GM06990 (cell line): Measurements from ENCODE around the gene ARHGEF4.

Experiments
- DNase-seq: peaks from one replicate; pipeline ENCODE4 v3.0.0-alpha.2; 2011; ENCODE audit not compliant: insufficient read length; ENCODE audit errors: extremely low read depth
- H3K27me3 ChIP-seq: replicated peaks from 2 replicates; pipeline ENCODE4 v1.6.0; 2011; ENCODE audit warnings: low read length; ENCODE audit not compliant: control insufficient read depth, insufficient read depth
- H3K36me3 ChIP-seq: 2 replicates; pipeline ENCODE4 v1.5.1; 2011; ENCODE audit warnings: low read length; ENCODE audit not compliant: control insufficient read depth, insufficient read depth
- H3K4me3 ChIP-seq: replicated peaks from 2 replicates; pipeline ENCODE4 v1.5.1; 2011; ENCODE audit warnings: low read depth, mild to moderate bottlenecking, control low read depth, low read length
- TF ChIP-seq, protein P1 (sequence below): IDR thresholded peaks from 2 replicates; pipeline ENCODE4 v1.5.1; 2011; ENCODE audit warnings: low read length, control low read depth, mild to moderate bottlenecking, inconsistent platforms; ENCODE audit not compliant: insufficient read depth, poor library complexity, severe bottlenecking

Gene ARHGEF4

DNA sequence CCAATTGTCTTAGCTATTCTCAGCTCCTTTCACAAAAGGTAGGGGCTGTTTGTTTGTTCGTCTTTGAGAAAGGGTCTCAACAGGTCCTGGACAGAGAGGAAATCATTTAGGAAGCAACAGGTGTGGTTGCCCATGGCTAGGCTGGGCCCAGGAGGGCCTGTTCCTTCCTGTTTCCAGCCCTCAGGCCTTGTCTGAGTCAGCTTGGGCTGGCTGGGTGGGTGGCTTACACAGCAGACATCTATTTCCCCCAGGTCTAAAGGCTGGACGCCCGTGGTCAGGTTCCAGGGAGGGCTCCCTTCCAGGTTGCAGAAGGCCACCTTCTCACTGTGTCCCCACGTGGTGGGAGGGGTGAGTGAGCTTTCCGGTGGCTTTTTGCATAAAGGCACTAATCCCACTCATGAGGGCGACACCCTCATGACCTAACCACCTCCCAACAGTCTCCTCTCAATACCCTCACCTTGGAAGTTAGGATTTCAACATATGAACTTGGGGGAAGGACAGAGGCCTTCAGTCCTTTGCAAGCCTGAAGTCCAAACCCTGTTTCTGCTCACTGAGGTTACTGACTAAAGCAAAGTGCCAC lies 45.5 kb downstream of the ARHGEF4 start:
- TF ChIP-seq, protein P1, sequence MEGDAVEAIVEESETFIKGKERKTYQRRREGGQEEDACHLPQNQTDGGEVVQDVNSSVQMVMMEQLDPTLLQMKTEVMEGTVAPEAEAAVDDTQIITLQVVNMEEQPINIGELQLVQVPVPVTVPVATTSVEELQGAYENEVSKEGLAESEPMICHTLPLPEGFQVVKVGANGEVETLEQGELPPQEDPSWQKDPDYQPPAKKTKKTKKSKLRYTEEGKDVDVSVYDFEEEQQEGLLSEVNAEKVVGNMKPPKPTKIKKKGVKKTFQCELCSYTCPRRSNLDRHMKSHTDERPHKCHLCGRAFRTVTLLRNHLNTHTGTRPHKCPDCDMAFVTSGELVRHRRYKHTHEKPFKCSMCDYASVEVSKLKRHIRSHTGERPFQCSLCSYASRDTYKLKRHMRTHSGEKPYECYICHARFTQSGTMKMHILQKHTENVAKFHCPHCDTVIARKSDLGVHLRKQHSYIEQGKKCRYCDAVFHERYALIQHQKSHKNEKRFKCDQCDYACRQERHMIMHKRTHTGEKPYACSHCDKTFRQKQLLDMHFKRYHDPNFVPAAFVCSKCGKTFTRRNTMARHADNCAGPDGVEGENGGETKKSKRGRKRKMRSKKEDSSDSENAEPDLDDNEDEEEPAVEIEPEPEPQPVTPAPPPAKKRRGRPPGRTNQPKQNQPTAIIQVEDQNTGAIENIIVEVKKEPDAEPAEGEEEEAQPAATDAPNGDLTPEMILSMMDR = no peak
- Histone ChIP-seq H3K36me3 (no peaks in the 10 kb centered on the region), H3K27me3 (no peaks in the 10 kb centered on the region; the same call in none of the 2 replicates), H3K4me3 (no peak overlapping the region)
- no peak for DNase-seq

DNA sequence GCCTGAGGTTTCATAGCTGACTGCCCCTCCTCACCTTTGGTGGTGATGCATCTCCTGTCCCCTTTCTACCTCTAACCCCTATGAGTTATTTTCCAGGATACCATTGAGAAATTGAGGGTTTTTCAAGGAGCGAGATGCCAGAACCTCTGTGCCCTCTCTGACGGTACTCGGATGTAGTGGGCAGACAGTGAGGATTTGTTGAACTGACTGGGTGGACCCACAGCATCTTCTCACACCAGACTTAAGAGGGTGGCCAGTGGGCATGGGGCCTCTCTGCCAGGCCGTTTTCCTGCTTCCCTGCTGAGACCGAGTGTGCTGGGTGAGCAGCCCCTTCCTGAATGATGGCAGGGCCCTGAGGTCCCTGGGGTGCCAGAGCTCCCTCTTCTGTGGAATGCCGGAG lies 46.3 kb downstream of the ARHGEF4 start:
- TF ChIP-seq, protein P1 = no peak
- H3K27me3 ChIP-seq = no peaks in the 10 kb centered on the region; the same call in none of the 2 replicates
- no peaks in the 10 kb centered on the region for H3K36me3 ChIP-seq
- DNase-seq = no peak
- no peak overlapping the region for H3K4me3 ChIP-seq

DNA sequence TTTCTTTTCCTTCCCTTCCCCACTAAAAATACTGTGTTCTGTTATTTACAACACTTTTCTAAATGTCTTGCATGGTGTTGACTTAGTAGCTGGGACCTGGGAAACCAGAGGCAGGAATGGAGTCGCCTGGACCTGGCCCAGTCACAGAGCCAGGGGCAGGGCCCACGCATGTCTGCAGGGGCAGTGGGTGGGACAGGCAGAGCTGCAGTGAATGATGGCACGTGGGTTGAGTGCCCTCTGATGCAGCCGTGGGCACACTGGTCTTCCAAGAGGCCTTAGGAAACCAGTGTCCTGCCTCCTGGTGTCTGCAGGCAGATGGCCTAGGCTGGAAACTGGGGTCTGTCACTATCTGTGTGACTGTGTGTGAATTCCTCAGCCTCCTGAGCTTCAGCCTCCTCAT lies 46.8 kb downstream of the ARHGEF4 start:
- H3K4me3 ChIP-seq = no peak overlapping the region
- TF ChIP-seq, protein P1 = no peak
- no peaks in the 10 kb centered on the region for H3K36me3 ChIP-seq
- DNase-seq = no peak
- no peaks in the 10 kb centered on the region; the same call in none of the 2 replicates for H3K27me3 ChIP-seq

DNA sequence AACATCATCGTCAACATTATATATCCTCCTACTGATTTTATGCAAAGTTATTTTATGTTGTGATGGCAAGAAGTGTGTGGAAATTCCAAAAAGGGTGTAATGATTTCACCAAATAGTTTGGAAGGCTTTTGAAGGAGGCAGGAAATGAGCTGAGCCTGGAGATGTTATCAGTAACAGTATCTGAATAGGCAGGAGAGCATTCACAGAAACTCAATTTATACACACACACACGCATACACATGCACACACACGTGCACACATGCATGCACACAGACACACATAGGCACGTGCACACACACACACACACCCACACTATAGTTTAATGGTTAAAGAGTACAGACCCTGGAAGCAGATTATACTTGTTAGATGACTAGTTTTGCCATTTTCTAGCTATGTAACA lies 47.3 kb downstream of the ARHGEF4 start:
- H3K27me3 ChIP-seq = no peaks in the 10 kb centered on the region; the same call in none of the 2 replicates
- no peak for DNase-seq
- TF ChIP-seq, protein P1 = no peak
- H3K36me3 ChIP-seq = no peaks in the 10 kb centered on the region
- H3K4me3 ChIP-seq = no peak overlapping the region

DNA sequence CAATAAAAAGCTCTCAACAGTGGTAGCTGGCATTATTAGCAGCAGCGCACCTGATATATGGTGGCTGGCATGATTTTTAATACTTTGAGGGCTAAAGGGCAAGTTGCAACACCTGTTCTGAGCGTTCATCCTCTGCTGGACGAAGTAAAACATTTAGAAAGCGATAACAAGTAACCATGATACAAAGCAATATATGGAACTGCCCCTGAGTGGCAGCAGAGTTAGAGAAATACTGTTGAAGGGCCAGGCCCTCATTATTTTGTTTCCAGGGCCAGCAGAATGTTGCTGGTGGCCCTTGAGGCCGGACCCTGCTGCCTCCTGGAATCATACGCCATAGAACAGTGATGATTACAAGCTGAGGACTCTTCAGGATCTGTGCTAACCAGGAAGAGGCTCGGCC lies 47.8 kb downstream of the ARHGEF4 start:
- H3K4me3 ChIP-seq = no peak overlapping the region
- H3K36me3 ChIP-seq = no peaks in the 10 kb centered on the region
- TF ChIP-seq, protein P1 = no peak
- DNase-seq = no peak
- no peaks in the 10 kb centered on the region; the same call in none of the 2 replicates for H3K27me3 ChIP-seq

DNA sequence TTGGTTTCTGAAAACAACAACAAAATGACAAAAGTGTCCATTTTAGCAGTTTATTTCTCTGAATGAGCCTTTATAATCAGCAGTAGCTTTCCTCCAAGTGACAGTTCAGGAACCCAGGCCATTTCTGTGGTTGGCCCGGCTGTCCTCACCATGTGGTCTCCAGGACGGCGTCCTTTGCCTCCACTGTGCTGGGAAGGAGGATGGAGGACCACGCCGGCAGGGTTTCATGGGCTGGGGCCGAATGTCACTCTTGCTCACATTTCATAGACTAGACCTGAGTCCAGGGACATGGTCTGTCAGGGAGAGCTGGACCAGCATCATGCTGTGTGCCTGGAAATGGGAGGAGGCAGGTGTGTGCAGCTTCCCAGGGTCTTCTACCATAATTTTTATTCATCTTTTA lies 50.9 kb downstream of the ARHGEF4 start:
- Histone ChIP-seq H3K27me3 (no peaks in the 10 kb centered on the region; the same call in 1 of the 2 replicates), H3K4me3 (no peak overlapping the region), H3K36me3 (no peaks in the 10 kb centered on the region)
- TF ChIP-seq, protein P1 = no peak
- DNase-seq = no peak
